ENCODE measurements around the gene ITGA2B.

GRCh38 chr17:44380767-44381166 lies 8.7 kb downstream of the ITGA2B start:
- TF ChIP-seq CTCF (IDR thresholded peaks at IDR 0.05 in 2 of 3, conservative IDR thresholded peaks at IDR 0.05 in 1 of 3; ENCODE audit: control insufficient read depth in 2 of 3, extremely low read depth in 1 of 3, insufficient read depth in 1 of 3, low read depth in 3 of 3, low read length in 3 of 3): no peak
- TF ChIP-seq SUPT20H (IDR thresholded peaks at IDR 0.05; ENCODE audit: borderline replicate concordance, control insufficient read depth, low read depth, low read length): no peak
- no peak for TF ChIP-seq CHD2 (IDR thresholded peaks at IDR 0.05; ENCODE audit: borderline replicate concordance, low read depth, low read length)
- TF ChIP-seq MYC (IDR thresholded peaks at IDR 0.05; ENCODE audit: insufficient read depth, insufficient read length, insufficient replicate concordance, low read length, severe bottlenecking): no peak
- TF ChIP-seq SP1 (IDR thresholded peaks at IDR 0.05; ENCODE audit: low read depth, low read length): no peak
- no peak for TF ChIP-seq ATF7 (IDR thresholded peaks at IDR 0.05; ENCODE audit: low read depth)

Data from GM12878 (cell line).